ENCODE data around the gene CIZ1.

CIZ1 gene

GRCh38 chr9:128127990-128128835, 63.2 kb downstream of the CIZ1 start:
- in situ Hi-C loops (cut with MboI; ENCODE audit: low sequenced_read_pairs) = no loop called here

- in situ Hi-C loops (cut with MboI; ENCODE audit: low sequenced_read_pairs) = no loop called here
Observed at GRCh38 chr9:128127568-128127989, 63.8 kb downstream of the CIZ1 start, which contains the start of gene PTGES2. Gene PTGES2 (minus strand): TSS chr9:128127729. CDS start chr9:128127717, 12 bp downstream.

- in situ Hi-C loops (cut with MboI; ENCODE audit: low sequenced_read_pairs) = no loop called here
Observed at GRCh38 chr9:128125580-128126354, 65.6 kb downstream of the CIZ1 start.

GRCh38 chr9:128124873-128125579, 66.3 kb downstream of the CIZ1 start:
- in situ Hi-C loops (cut with MboI; ENCODE audit: low sequenced_read_pairs) = no loop called here

- in situ Hi-C loops (cut with MboI; ENCODE audit: low sequenced_read_pairs) = no loop called here
Observed at GRCh38 chr9:128124451-128124850, 66.9 kb downstream of the CIZ1 start.

GRCh38 chr9:128123451-128124080, 67.8 kb downstream of the CIZ1 start:
- in situ Hi-C loops (cut with MboI; ENCODE audit: low sequenced_read_pairs) = no loop called here

GRCh38 chr9:128122809-128123175, 68.6 kb downstream of the CIZ1 start:
- in situ Hi-C loops (cut with MboI; ENCODE audit: low sequenced_read_pairs) = no loop called here

GRCh38 chr9:128121924-128122808, 69.2 kb downstream of the CIZ1 start:
- in situ Hi-C loops (cut with MboI; ENCODE audit: low sequenced_read_pairs) = no loop called here

GRCh38 chr9:128121466-128121810, 69.9 kb downstream of the CIZ1 start:
- in situ Hi-C loops (cut with MboI; ENCODE audit: low sequenced_read_pairs) = no loop called here

GRCh38 chr9:128120741-128121465, 70.5 kb downstream of the CIZ1 start:
- in situ Hi-C loops (cut with MboI; ENCODE audit: low sequenced_read_pairs) = no loop called here

GRCh38 chr9:128120061-128120740, 71.2 kb downstream of the CIZ1 start:
- in situ Hi-C loops (cut with MboI; ENCODE audit: low sequenced_read_pairs) = no loop called here

- in situ Hi-C loops (cut with MboI; ENCODE audit: low sequenced_read_pairs) = no loop called here
Observed at GRCh38 chr9:128118971-128119665, 72.3 kb downstream of the CIZ1 start.

GRCh38 chr9:128118472-128118857, 72.9 kb downstream of the CIZ1 start:
- in situ Hi-C loops (cut with MboI; ENCODE audit: low sequenced_read_pairs) = no loop called here

- in situ Hi-C loops (cut with MboI; ENCODE audit: low sequenced_read_pairs) = no loop called here
Observed at GRCh38 chr9:128117613-128118471, 73.5 kb downstream of the CIZ1 start.

GRCh38 chr9:128116104-128117083, 75.0 kb downstream of the CIZ1 start:
- in situ Hi-C loops (cut with MboI; ENCODE audit: low sequenced_read_pairs) = no loop called here
